Esophagus squamous epithelium (tissue), 4 donors: ENCODE data around the gene IL26.

Experiments used
- POLR2A ChIP-seq, 4 donors: fragments of 450-650 bp; IDR thresholded peaks; one replicate each; pipeline ENCODE4 v1.6.1; 2017; ENCODE audit warnings: antibody characterized with exemption in 4 of 4, mild to moderate bottlenecking in 4 of 4, moderate library complexity in 3 of 4
- TF ChIP-seq, protein P1 (sequence below), 6 experiments: fragments of 450-650 bp in 4 of 6; fragments of 200-600 bp in 2 of 6; sonication (generic) in 2 of 6; IDR thresholded peaks; one replicate each; pipeline ENCODE4 v1.5.1; 2016 to 2019; ENCODE audit warnings: antibody characterized with exemption in 6 of 6, mild to moderate bottlenecking in 4 of 6, moderate library complexity in 4 of 6

DNA sequence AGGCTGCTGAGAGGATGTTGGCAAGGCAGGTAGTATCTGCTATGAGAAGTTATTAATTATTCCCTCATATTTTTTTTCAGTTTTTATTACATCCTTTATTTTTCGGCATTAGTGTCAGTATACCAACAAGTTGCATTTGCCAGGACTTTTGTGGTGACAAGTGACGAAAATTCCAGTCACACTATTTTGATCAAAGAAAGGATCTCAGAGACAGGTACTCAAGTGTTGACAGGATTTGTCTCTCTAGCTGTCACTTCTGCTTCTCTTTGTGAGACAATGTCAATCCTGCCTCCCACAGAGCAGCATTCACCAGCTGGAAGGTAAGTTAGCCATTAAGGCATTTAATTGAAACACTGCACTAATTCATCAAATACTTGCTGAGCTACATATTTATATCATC lies 48.0 kb downstream of the IL26 start:
- TF ChIP-seq, protein P1, sequence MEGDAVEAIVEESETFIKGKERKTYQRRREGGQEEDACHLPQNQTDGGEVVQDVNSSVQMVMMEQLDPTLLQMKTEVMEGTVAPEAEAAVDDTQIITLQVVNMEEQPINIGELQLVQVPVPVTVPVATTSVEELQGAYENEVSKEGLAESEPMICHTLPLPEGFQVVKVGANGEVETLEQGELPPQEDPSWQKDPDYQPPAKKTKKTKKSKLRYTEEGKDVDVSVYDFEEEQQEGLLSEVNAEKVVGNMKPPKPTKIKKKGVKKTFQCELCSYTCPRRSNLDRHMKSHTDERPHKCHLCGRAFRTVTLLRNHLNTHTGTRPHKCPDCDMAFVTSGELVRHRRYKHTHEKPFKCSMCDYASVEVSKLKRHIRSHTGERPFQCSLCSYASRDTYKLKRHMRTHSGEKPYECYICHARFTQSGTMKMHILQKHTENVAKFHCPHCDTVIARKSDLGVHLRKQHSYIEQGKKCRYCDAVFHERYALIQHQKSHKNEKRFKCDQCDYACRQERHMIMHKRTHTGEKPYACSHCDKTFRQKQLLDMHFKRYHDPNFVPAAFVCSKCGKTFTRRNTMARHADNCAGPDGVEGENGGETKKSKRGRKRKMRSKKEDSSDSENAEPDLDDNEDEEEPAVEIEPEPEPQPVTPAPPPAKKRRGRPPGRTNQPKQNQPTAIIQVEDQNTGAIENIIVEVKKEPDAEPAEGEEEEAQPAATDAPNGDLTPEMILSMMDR (IDR thresholded peaks at IDR 0.05) = no peak
- no peak for TF ChIP-seq POLR2A (IDR thresholded peaks at IDR 0.05)
